HG03469 (cell line): ENCODE results near the gene PXN.
"Not testable (repeated sequence)": the region's sequence is repeated elsewhere in the genome, so short reads cannot be mapped to it uniquely, and the experiment has no call there.

Source experiments
- ATAC-seq: cut with Tn5 transposase; IDR thresholded peaks from one replicate; pipeline ENCODE4 v1.9.1; 2021; ENCODE audit warnings: mild to moderate bottlenecking, moderate library complexity, moderate number of reproducible peaks; ENCODE audit not compliant: unreplicated experiment

The PXN gene

GRCh38 chr12:120242275-120242799, 23.2 kb downstream of the PXN start:
- no peak for ATAC-seq

- ATAC-seq = no peak
Measured at GRCh38 chr12:120241561-120242274, 23.8 kb downstream of the PXN start.

GRCh38 chr12:120240495-120240833, 25.1 kb downstream of the PXN start:
- no peak for ATAC-seq

GRCh38 chr12:120239776-120240494, 25.6 kb downstream of the PXN start:
- no peak for ATAC-seq

- no peak for ATAC-seq
Measured at GRCh38 chr12:120238839-120239445, 26.6 kb downstream of the PXN start.

- ATAC-seq = no peak
Measured at GRCh38 chr12:120238217-120238616, 27.3 kb downstream of the PXN start.

- ATAC-seq = no peak
Measured at GRCh38 chr12:120237360-120238171, 28.0 kb downstream of the PXN start.

- ATAC-seq = not testable (repeated sequence)
Measured at GRCh38 chr12:120236809-120237208, 28.7 kb downstream of the PXN start.

- ATAC-seq = no peak
Measured at GRCh38 chr12:120235369-120236323, 29.9 kb downstream of the PXN start.

GRCh38 chr12:120234643-120235368, 30.7 kb downstream of the PXN start:
- ATAC-seq = no peak

- no peak for ATAC-seq
Measured at GRCh38 chr12:120231316-120232011, 34.1 kb downstream of the PXN start.

- ATAC-seq = no peak
Measured at GRCh38 chr12:120230974-120231315, 34.6 kb downstream of the PXN start.

GRCh38 chr12:120230326-120230973, 35.1 kb downstream of the PXN start:
- no peak for ATAC-seq

GRCh38 chr12:120229487-120230325, 35.8 kb downstream of the PXN start:
- ATAC-seq = no peak

- no peak for ATAC-seq
Measured at GRCh38 chr12:120229071-120229486, 36.5 kb downstream of the PXN start.

GRCh38 chr12:120228291-120229070, 37.0 kb downstream of the PXN start:
- ATAC-seq = peak; percentile 59

- no peak for ATAC-seq
Measured at GRCh38 chr12:120228041-120228290, 37.6 kb downstream of the PXN start.
